CD4-positive, alpha-beta T cell (primary cell): ENCODE results near the gene CRIP1. TPM values are rescaled to one million over a fixed set of nuclear protein-coding genes. Genes with fewer than 3 reads are reported as not detected.

Experiments used
- ATAC-seq: fragments of 200-7000 bp; cut with Tn5 transposase; one replicate; pipeline ENCODE4 v1.10.0; 2022; ENCODE audit warnings: mild to moderate bottlenecking; ENCODE audit not compliant: poor library complexity
- CTCF ChIA-PET: fragments of 350-600 bp; sonication (Branson Sonifier 250); formaldehyde crosslinking; loops from one replicate; lab custom pipeline; 2021; ENCODE audit warnings: antibody characterized with exemption, inconsistent platforms; lab: Charles Lee
- POLR2A ChIA-PET: fragments of 350-600 bp; sonication (Branson Sonifier 250); formaldehyde crosslinking; loops from one replicate; lab custom pipeline; 2021; ENCODE audit warnings: antibody characterized with exemption, inconsistent platforms; lab: Charles Lee
- DNase-seq, 14 experiments: peaks; one replicate each; pipeline ENCODE4 v3.0.0-alpha.2; 2013 to 2020; ENCODE audit warnings: mixed read lengths in 2 of 14
- H3K27ac ChIP-seq, 2 donors: one replicate each; pipeline versions ENCODE4 v1.5.1 to v1.7.0; 2013; ENCODE audit warnings: low read length in 2 of 2, low read depth in 1 of 2, mild to moderate bottlenecking in 1 of 2
- H3K27me3 ChIP-seq, 2 experiments: 1 replicate in 1 of 2; 2 replicates in 1 of 2; pipeline versions ENCODE4 v1.6.1 to v1.7.0; 2013; ENCODE audit warnings: low read length in 2 of 2, control low read depth in 1 of 2, mild to moderate bottlenecking in 1 of 2, moderate library complexity in 1 of 2; ENCODE audit not compliant: insufficient read depth in 2 of 2, control insufficient read depth in 1 of 2
- H3K36me3 ChIP-seq: one replicate; pipeline ENCODE4 v1.6.1; 2013; ENCODE audit warnings: low read length, control low read depth; ENCODE audit not compliant: insufficient read depth
- H3K4me1 ChIP-seq: one replicate; pipeline ENCODE4 v1.6.1; 2013; ENCODE audit warnings: low read length, control low read depth; ENCODE audit not compliant: insufficient read depth
- H3K4me3 ChIP-seq: one replicate; pipeline ENCODE4 v1.5.1; 2013; ENCODE audit warnings: mild to moderate bottlenecking, low read length, moderate library complexity
- H3K9me3 ChIP-seq, 2 experiments: 1 replicate in 1 of 2; 2 replicates in 1 of 2; pipeline versions ENCODE4 v1.6.1 to v1.7.0; 2013; ENCODE audit warnings: low read length in 2 of 2, mild to moderate bottlenecking in 2 of 2, control low read depth in 1 of 2, moderate library complexity in 1 of 2; ENCODE audit not compliant: control insufficient read depth in 1 of 2, insufficient read depth in 1 of 2
- H3K27ac Mint-ChIP-seq: one replicate; pipeline ENCODE4 v1.8.0; 2020; ENCODE audit warnings: mixed read lengths
- H3K27me3 Mint-ChIP-seq: one replicate; pipeline ENCODE4 v1.8.0; 2021; ENCODE audit warnings: mixed read lengths
- H3K36me3 Mint-ChIP-seq: one replicate; pipeline ENCODE4 v1.8.0; 2021; ENCODE audit warnings: low read depth, mixed read lengths
- H3K4me1 Mint-ChIP-seq: one replicate; pipeline ENCODE4 v1.8.0; 2021; ENCODE audit warnings: low read depth, mixed read lengths
- H3K4me3 Mint-ChIP-seq: one replicate; pipeline ENCODE4 v1.8.0; 2020; ENCODE audit warnings: mild to moderate bottlenecking, mixed read lengths
- H3K9me3 Mint-ChIP-seq: one replicate; pipeline ENCODE4 v1.8.0; 2020; ENCODE audit warnings: mixed read lengths
- CTCF ChIP-seq: fragments of 200-600 bp; IDR thresholded peaks from one replicate; pipeline ENCODE4 v1.8.0; 2022; ENCODE audit warnings: antibody characterized with exemption, mild to moderate bottlenecking
- intact Hi-C, 2 experiments: fragments of 100-400 bp; cut with DNase I in 1 of 2; cut with micrococcal nuclease in 1 of 2; formaldehyde crosslinking; loops; one replicate each; pipeline versions ENCODE4 v1.15.1 to v1.9.0; 2023 to 2025; cut with DNase I, micrococcal nuclease
- total RNA-seq, 174 experiments: library from RNA in 2 of 174; stranded (reverse) in 2 of 174; gene quantifications; one replicate each; pipeline ENCODE4 v1.2.3 and lab custom pipeline; 2021 to 2026

CRIP1 gene
- total RNA-seq, 2 experiments from 2014 or later: 250 to 258 TPM

DNA sequence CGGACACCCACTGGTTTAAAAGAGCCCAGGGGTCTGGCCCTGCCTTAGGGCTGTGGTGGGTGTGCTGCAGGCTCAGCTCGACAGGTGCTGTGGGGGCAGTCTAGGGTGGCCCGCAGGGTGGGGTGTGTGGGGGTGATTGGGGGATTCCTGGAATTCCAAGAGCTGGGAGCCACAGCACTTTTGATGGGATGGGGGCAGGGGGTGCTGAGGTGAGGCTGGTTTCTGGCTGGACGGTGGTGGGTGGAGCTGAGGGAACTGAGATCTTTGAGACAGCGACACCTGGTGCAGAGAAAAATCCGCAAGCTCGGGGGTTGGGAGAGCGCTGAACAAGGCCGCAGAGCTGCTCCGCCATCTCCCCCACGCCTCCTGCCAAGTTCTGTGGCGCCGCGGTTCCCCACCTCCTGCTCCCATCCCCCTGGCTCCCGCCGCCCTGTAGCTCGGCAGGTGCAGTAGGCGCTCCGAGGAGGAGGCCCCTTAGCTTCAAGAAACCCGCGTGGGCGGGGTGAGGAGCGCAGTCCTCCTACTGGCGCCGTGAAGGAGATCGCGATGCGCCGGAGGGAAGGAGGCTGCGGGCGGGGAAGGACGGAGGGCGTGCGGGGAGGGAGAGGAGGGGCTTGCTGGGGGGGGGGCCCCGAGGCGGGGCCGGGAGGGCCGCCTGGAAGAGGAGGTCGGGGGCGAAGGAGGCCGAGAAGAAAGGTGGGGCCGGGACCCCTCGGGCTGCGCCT, 3.0 kb downstream of the CRIP1 start:
- TF ChIP-seq CTCF: peak; percentile 66
- ChIA-PET POLR2A (interaction anchor here (0.7 to 3.9 kb wide), 20 partner anchors 11 to 689 kb away, joined by 3 to 154 read pairs (median 6); partner anchors contain the start of genes BRF1, CLBA1, GPR132 and PACS2), CTCF (interaction anchor here (0.5 to 6.3 kb wide), 25 partner anchors 8 to 1842 kb away, joined by 3 to 155 read pairs (median 5); partner anchors contain the start of genes CRIP2, PACS2 and TEX22)
- peaks cover 13% of the 10 kb centered on the region for H3K36me3 ChIP-seq
- H3K27me3 ChIP-seq: no peaks in the 10 kb centered on the region
- intact Hi-C loops: loop anchor here (1.0 to 10.0 kb wide), 10 partner anchors 7 to 695 kb away; partner anchors contain the start of genes AKT1 (in 1 of the 2), GPR132 (in 1 of the 2), PACS2 (in 1 of the 2) and TEX22 (in 1 of the 2)
- H3K9me3 ChIP-seq: no peaks in the 10 kb centered on the region
- Mint-ChIP-seq H3K4me1 (peaks cover 31% of the 10 kb centered on the region), H3K27me3 (no peaks in the 10 kb centered on the region), H3K36me3 (peaks cover 12% of the 10 kb centered on the region), H3K9me3 (no peaks in the 10 kb centered on the region), H3K4me3 (peak overlapping the region; percentile 90), H3K27ac (peak overlapping the region; percentile 97)
- H3K4me1 ChIP-seq: peaks cover 62% of the 10 kb centered on the region
- DNase-seq: peak; percentile 79 to 96 (median 87)
- ATAC-seq: peak; percentile 25
- peak overlapping the region; percentile 97 for H3K4me3 ChIP-seq
- peak overlapping the region; percentile 87 to 88 for H3K27ac ChIP-seq

- Mint-ChIP-seq H3K27ac (peak overlapping the region; percentile 97), H3K4me3 (peak overlapping the region; percentile 30), H3K9me3 (no peaks in the 10 kb centered on the region), H3K36me3 (peaks cover 12% of the 10 kb centered on the region), H3K27me3 (no peaks in the 10 kb centered on the region), H3K4me1 (peaks cover 26% of the 10 kb centered on the region)
- DNase-seq: no peak
- ATAC-seq: peak; percentile 1
- no peaks in the 10 kb centered on the region for H3K27me3 ChIP-seq
- peak overlapping the region; percentile 87 to 88 for H3K27ac ChIP-seq
- peaks cover 57% of the 10 kb centered on the region for H3K4me1 ChIP-seq
- CTCF ChIA-PET: interaction anchor here (0.7 to 6.3 kb wide), 22 partner anchors 9 to 176 kb away, joined by 3 to 155 read pairs (median 5); partner anchors contain the start of genes CRIP2, PACS2 and TEX22
- peaks cover 13% of the 10 kb centered on the region for H3K36me3 ChIP-seq
- no peaks in the 10 kb centered on the region for H3K9me3 ChIP-seq
- no peak for TF ChIP-seq CTCF
- H3K4me3 ChIP-seq: peak overlapping the region; percentile 97
- intact Hi-C loops: loop anchor here (1.0 to 10.0 kb wide), 10 partner anchors 8 to 695 kb away; partner anchors contain the start of genes AKT1 (in 1 of the 2), GPR132 (in 1 of the 2), PACS2 (in 1 of the 2) and TEX22 (in 1 of the 2)
- POLR2A ChIA-PET: interaction anchor here (0.7 to 3.9 kb wide), 18 partner anchors 11 to 690 kb away, joined by 3 to 154 read pairs (median 8); partner anchors contain the start of genes BRF1, CLBA1, GPR132 and PACS2
Measured at GRCh38 chr14:105490267-105490571, 3.5 kb downstream of the CRIP1 start.

DNA sequence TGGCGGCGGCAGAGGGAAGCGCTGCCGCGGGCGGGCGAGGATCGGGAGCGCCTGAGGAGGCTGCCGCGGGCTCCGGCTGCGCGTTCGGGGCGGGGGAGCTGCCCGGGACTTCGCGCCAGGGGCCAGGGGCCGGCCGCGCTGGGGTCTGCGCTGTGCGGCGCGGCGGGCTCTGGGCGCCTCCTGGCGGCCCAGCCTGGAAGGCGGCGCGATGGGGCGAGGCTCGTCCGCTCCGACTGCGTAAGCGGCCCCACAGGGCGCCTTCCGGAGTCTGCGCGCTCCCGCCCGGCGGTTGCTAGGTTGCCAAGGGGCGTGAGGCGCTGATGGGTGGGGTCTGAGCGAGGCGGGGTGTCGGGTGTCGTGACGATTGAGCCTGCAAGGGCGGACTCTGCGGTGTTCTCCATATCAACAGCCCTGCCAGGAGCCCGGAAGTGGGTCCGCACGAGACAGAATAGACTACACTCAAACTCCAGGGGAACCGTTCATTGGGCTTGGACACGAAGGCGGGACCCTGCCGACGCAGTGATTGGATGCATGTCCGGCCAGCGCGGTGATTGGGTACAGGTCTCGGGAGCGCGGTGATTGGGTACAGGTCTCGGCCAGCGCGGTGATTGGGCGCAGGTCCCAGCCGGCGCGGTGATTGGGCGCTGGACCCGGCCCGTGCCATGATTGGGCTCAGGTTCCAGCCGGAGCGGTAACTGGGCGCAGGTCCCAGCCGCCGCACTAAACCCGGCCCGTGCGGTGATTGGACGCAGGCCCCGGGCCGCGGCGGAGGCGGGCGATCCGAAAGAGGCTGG, 4.1 kb downstream of the CRIP1 start, which contains the start of gene TEDC1:
TEDC1 (plus strand) TSS at position 675 of the 794 bp plus-strand sequence. CDS start 130 bp downstream, outside the sequence.
- intact Hi-C loops: loop anchor here (1.0 to 10.0 kb wide), 11 partner anchors 8 to 696 kb away; partner anchors contain the start of genes AKT1 (in 1 of the 2), GPR132 (in 1 of the 2), PACS2 (in 1 of the 2) and TEX22 (in 1 of the 2)
- Histone ChIP-seq H3K27me3 (no peaks in the 10 kb centered on the region), H3K4me3 (peak within 1 kb of the TSS; percentile 97), H3K36me3 (peaks cover 13% of the 10 kb centered on the region), H3K9me3 (no peaks in the 10 kb centered on the region), H3K4me1 (peaks cover 51% of the 10 kb centered on the region), H3K27ac (peak within 1 kb of the TSS; percentile 88 to 95)
- Mint-ChIP-seq H3K27ac (peak within 1 kb of the TSS; percentile 97), H3K27me3 (no peaks in the 10 kb centered on the region), H3K9me3 (no peaks in the 10 kb centered on the region), H3K36me3 (peaks cover 12% of the 10 kb centered on the region), H3K4me3 (peak within 1 kb of the TSS; percentile 89), H3K4me1 (peaks cover 21% of the 10 kb centered on the region)
- ATAC-seq: peak; percentile 66
- POLR2A ChIA-PET: interaction anchor here (0.7 to 3.9 kb wide), 16 partner anchors 12 to 690 kb away, joined by 3 to 154 read pairs (median 10); partner anchors contain the start of genes BRF1, CDCA4, GPR132 and PACS2
- peak; percentile 61 for TF ChIP-seq CTCF
- DNase-seq: peak; percentile 98 to 100 (median 98)
- CTCF ChIA-PET: interaction anchor here (0.7 to 6.3 kb wide), 21 partner anchors 9 to 176 kb away, joined by 3 to 155 read pairs (median 5); partner anchors contain the start of genes CRIP2, PACS2 and TEX22
